ENCODE measurements around the gene CTXN3. TPM values are rescaled to one million over a fixed set of nuclear protein-coding genes. Genes with fewer than 3 reads are reported as not detected.

The CTXN3 gene
- total RNA-seq, 2 donors from 2014 or later = not detected

Other genes with a start within 250 kb of the CTXN3 start
- 10 to 100 TPM; 42.9 to 51.0 TPM for gene PRRC1, start 131.4 kb upstream of the CTXN3 start, total RNA-seq
- gene CCDC192, start 54.3 kb downstream of the CTXN3 start, total RNA-seq = under 1 TPM in 1 of 2 donors, not detected in 1; 0.25 TPM

Measured in activated T-cell treated with anti-CD3 and anti-CD28 coated beads, Interleukin-2, amount 50 U/mL, for 72 hours (primary cell).